IMR-90 (cell line): ENCODE measurements around the gene NAB1. TPM values are rescaled to one million over a fixed set of nuclear protein-coding genes. Genes with fewer than 3 reads are reported as not detected.

Experiments
- ATAC-seq: fragments of 200-7000 bp; cut with Tn5 transposase; 2 replicates; pipeline ENCODE4 v1.9.1; 2020; ENCODE audit warnings: low read depth, mild to moderate bottlenecking, moderate library complexity
- BruUV-seq: library from RNA; stranded (reverse); fragments of 400-500 nt; replicated peaks from 2 replicates; lab custom pipeline; 2021; lab: Mats Ljungman, UMichigan
- CTCF ChIA-PET: fragments of 300-600 bp; formaldehyde crosslinking; extraction: SDS; loops from one replicate; lab custom pipeline; 2021; ENCODE audit warnings: antibody characterized with exemption; lab: Yijun Ruan, JAX
- POLR2A ChIA-PET: fragments of 300-600 bp; sonication (Branson Sonifier 250); formaldehyde crosslinking; loops from one replicate; lab custom pipeline; 2022; ENCODE audit warnings: antibody characterized with exemption; ENCODE audit not compliant: unreplicated experiment; lab: Charles Lee
- DNase-seq: peaks from one replicate; pipeline ENCODE4 v3.0.0; 2013
- H2AFZ ChIP-seq: replicated peaks from 2 replicates; pipeline ENCODE3; 2013; ENCODE audit warnings: low read length, mild to moderate bottlenecking; ENCODE audit not compliant: poor library complexity
- H2AK5ac ChIP-seq: 2 replicates; pipeline ENCODE4 v1.6.1; 2013; ENCODE audit warnings: low read depth, low read length, inconsistent platforms
- H2AK9ac ChIP-seq: replicated peaks from 2 replicates; pipeline ENCODE3; 2013; ENCODE audit warnings: mild to moderate bottlenecking, low read depth, low read length, moderate library complexity; ENCODE audit not compliant: poor library complexity
- H2BK120ac ChIP-seq: 2 replicates; pipeline ENCODE4 v1.6.1; 2013; ENCODE audit warnings: low read depth, low read length, inconsistent platforms
- H2BK15ac ChIP-seq: 3 replicates; pipeline ENCODE4 v1.6.1; 2013; ENCODE audit warnings: low read depth, low read length, inconsistent platforms
- H2BK20ac ChIP-seq: 2 replicates; pipeline ENCODE4 v1.6.1; 2013; ENCODE audit warnings: low read depth, mild to moderate bottlenecking, inconsistent platforms, low read length, moderate library complexity
- H2BK5ac ChIP-seq: 2 replicates; pipeline ENCODE4 v1.6.1; 2013; ENCODE audit warnings: mild to moderate bottlenecking, low read depth, low read length, inconsistent platforms; ENCODE audit not compliant: poor library complexity, severe bottlenecking
- H3K14ac ChIP-seq: replicated peaks from 2 replicates; pipeline ENCODE4 v1.6.1; 2013; ENCODE audit warnings: low read depth, low read length, inconsistent platforms
- H3K18ac ChIP-seq: 2 replicates; pipeline ENCODE4 v1.6.1; 2013; ENCODE audit warnings: low read depth, low read length, control low read depth
- H3K23ac ChIP-seq: 2 replicates; pipeline ENCODE4 v1.6.1; 2013; ENCODE audit warnings: low read depth, low read length, inconsistent platforms
- H3K27ac ChIP-seq: 2 replicates; pipeline ENCODE4 v1.5.1; 2013; ENCODE audit warnings: mild to moderate bottlenecking, control low read depth, low read length; ENCODE audit not compliant: insufficient read depth
- H3K27me3 ChIP-seq: 2 replicates; pipeline ENCODE4 v1.6.1; 2013; ENCODE audit warnings: low read length; ENCODE audit not compliant: control insufficient read depth, insufficient read depth
- H3K36me3 ChIP-seq: 2 replicates; pipeline ENCODE4 v1.6.1; 2013; ENCODE audit warnings: low read length, mixed read lengths; ENCODE audit not compliant: control insufficient read depth, insufficient read depth
- H3K4ac ChIP-seq: 2 replicates; pipeline ENCODE4 v1.6.1; 2013; ENCODE audit warnings: low read depth, low read length, inconsistent platforms
- H3K4me1 ChIP-seq: 2 replicates; pipeline ENCODE4 v1.6.1; 2013; ENCODE audit warnings: low read length, mixed read lengths; ENCODE audit not compliant: control insufficient read depth, insufficient read depth
- H3K4me2 ChIP-seq: 2 replicates; pipeline ENCODE4 v1.6.1; 2013; ENCODE audit warnings: low read depth, mild to moderate bottlenecking, control low read depth, low read length, moderate library complexity
- H3K4me3 ChIP-seq: 2 replicates; pipeline ENCODE4 v1.5.1; 2013; ENCODE audit warnings: low read depth, mild to moderate bottlenecking, control low read depth, low read length, moderate library complexity; ENCODE audit not compliant: insufficient read depth
- H3K56ac ChIP-seq: 2 replicates; pipeline ENCODE4 v1.6.1; 2013; ENCODE audit warnings: low read length, inconsistent platforms; ENCODE audit not compliant: insufficient read depth; ENCODE audit errors: extremely low read depth
- H3K79me1 ChIP-seq, 2 experiments: 2 replicates each; pipeline ENCODE4 v1.6.1; 2013; ENCODE audit warnings: low read length in 2 of 2, inconsistent platforms in 1 of 2, low read depth in 1 of 2
- H3K9ac ChIP-seq: 2 replicates; pipeline ENCODE4 v1.6.1; 2013; ENCODE audit warnings: low read depth, low read length, control low read depth
- H3K9me1 ChIP-seq: 2 replicates; pipeline ENCODE4 v1.6.1; 2013; ENCODE audit warnings: low read length, inconsistent platforms; ENCODE audit not compliant: insufficient read depth
- H3K9me3 ChIP-seq: 2 replicates; pipeline ENCODE4 v1.6.1; 2013; ENCODE audit warnings: low read length; ENCODE audit not compliant: control insufficient read depth, insufficient read depth
- H4K20me1 ChIP-seq: 2 replicates; pipeline ENCODE4 v1.6.1; 2013; ENCODE audit warnings: low read length, inconsistent platforms; ENCODE audit not compliant: insufficient read depth
- H4K5ac ChIP-seq: 2 replicates; pipeline ENCODE4 v1.6.1; 2013; ENCODE audit warnings: mild to moderate bottlenecking, low read depth, low read length, control low read depth
- H4K8ac ChIP-seq, 2 experiments: 2 replicates each; pipeline ENCODE4 v1.6.1; 2013; ENCODE audit warnings: low read depth in 2 of 2, low read length in 2 of 2, control low read depth in 1 of 2, inconsistent platforms in 1 of 2
- H4K91ac ChIP-seq: 2 replicates; pipeline ENCODE4 v1.6.1; 2013; ENCODE audit warnings: low read depth, low read length, inconsistent platforms; ENCODE audit not compliant: insufficient read depth
- CEBPB ChIP-seq: IDR thresholded peaks from 2 replicates; pipeline ENCODE4 v1.6.1; 2012; ENCODE audit warnings: low read depth, low read length, improper control_type of control experiment
- CHD1 ChIP-seq: IDR thresholded peaks from 2 replicates; pipeline ENCODE4 v1.6.1; 2012; ENCODE audit warnings: low read depth, low read length, improper control_type of control experiment
- CTCF ChIP-seq: conservative IDR thresholded peaks from 2 replicates; pipeline ENCODE4 v1.5.1; 2012; ENCODE audit warnings: mild to moderate bottlenecking, low read depth, low read length, improper control_type of control experiment
- FOS ChIP-seq: fragments of 150-350 bp; IDR thresholded peaks from 2 replicates; pipeline ENCODE4 v1.6.1; 2016; ENCODE audit warnings: low read depth, low read length
- MAZ ChIP-seq: IDR thresholded peaks from 2 replicates; pipeline ENCODE4 v1.6.1; 2012; ENCODE audit warnings: low read depth, mild to moderate bottlenecking, low read length, improper control_type of control experiment, moderate library complexity, borderline replicate concordance
- RCOR1 ChIP-seq: IDR thresholded peaks from 2 replicates; pipeline ENCODE4 v1.6.1; 2012; ENCODE audit warnings: mild to moderate bottlenecking, low read length, improper control_type of control experiment; ENCODE audit not compliant: insufficient replicate concordance
- RFX5 ChIP-seq: IDR thresholded peaks from 2 replicates; pipeline ENCODE4 v1.8.0; 2012; ENCODE audit warnings: low read depth, mild to moderate bottlenecking, low read length, moderate library complexity
- SMC3 ChIP-seq: fragments of 150-350 bp; IDR thresholded peaks from 2 replicates; pipeline ENCODE4 v1.6.1; 2016; ENCODE audit warnings: low read depth, mild to moderate bottlenecking, antibody characterized with exemption, low read length, moderate library complexity
- USF2 ChIP-seq: fragments of 150-350 bp; IDR thresholded peaks from 2 replicates; pipeline ENCODE4 v1.6.1; 2017; ENCODE audit warnings: mild to moderate bottlenecking, antibody characterized with exemption, low read length, low read depth
- WGBS, 2 experiments: methylation state at CpG; one replicate each; pipeline versions ENCODE4 v1.1.5 to v1.1.7; 2013; ENCODE audit warnings: missing lambda C conversion rate in 2 of 2; ENCODE audit not compliant: insufficient read length in 1 of 2; ENCODE audit errors: extremely low coverage in 2 of 2; 5-methylcytosine and 5-hydroxymethylcytosine counted together
- dilution Hi-C: fragments of 300-500 bp; cut with HindIII; formaldehyde crosslinking; loops from one replicate; pipeline ENCODE4 v1.14.3; 2018; ENCODE audit warnings: low sequenced_read_pairs; ENCODE audit not compliant: unreplicated experiment
- in situ Hi-C: fragments of 300-500 bp; cut with MboI; formaldehyde crosslinking; loops from 3 replicates; pipeline ENCODE4 v1.14.3; 2019; ENCODE audit warnings: low sequenced_read_pairs, inconsistent platforms, mixed read lengths
- intact Hi-C: fragments of 100-400 bp; cut with micrococcal nuclease; formaldehyde crosslinking; loops from 2 replicates; pipeline ENCODE4 v1.10.0; 2022
- polyA plus RNA-seq, 3 experiments: library from polyadenylated mRNA; depleted of rRNA; stranded (reverse); fragments of >200 nt; gene quantifications; 2 replicates each; pipeline ENCODE4 v1.2.3, GENCODE V29; 2012; ENCODE audit warnings: low replicate concordance in 1 of 3
- total RNA-seq: library from RNA; depleted of rRNA; stranded (reverse); fragments of >200 nt; gene quantifications from 2 replicates; pipeline ENCODE4 v1.2.3, GENCODE V29; 2012

NAB1 gene
- total and polyA plus RNA-seq, 2 of the 4 experiments (the other 2 are of a cell fraction), result 11.9 to 31.2 TPM

DNA sequence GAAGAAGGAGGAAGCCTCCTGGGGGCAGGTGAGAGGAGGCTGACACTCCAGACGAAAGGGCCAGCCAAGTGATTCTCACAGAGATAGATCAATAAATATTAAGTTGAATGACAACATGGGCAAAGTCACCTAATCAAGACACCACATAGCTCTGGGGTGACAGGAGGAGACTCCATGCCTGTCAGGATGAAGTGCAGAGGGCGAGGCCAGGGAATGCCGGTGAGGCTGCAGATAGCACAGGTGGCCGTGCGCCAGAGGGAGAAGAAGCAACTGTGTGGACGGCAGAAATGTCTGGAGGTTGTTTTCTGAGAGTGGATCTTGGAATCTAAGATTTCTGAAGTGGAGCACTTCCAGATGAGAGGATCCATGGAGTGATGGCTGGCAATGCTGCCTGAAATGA is 71.4 kb downstream of the NAB1 start:
- no TSS peak for BruUV-seq

More for the DNA sequence above, 71.4 kb downstream of the NAB1 start:
- ChIA-PET POLR2A (no interaction called here), CTCF (no interaction called here)
- no peaks in the 10 kb centered on the region; the same call in 1 of the 2 replicates for H3K9me1 ChIP-seq
- peaks cover 3% of the 10 kb centered on the region; the same call in 1 of the 2 replicates for H3K27me3 ChIP-seq
- peaks cover 2% of the 10 kb centered on the region; the same call in 1 of the 2 replicates for H3K4me1 ChIP-seq
- H3K23ac ChIP-seq, result no peak overlapping the region
- intact Hi-C loops (no loop called here), dilution Hi-C loops (no loop called here), in situ Hi-C loops (no loop called here)
- no peak overlapping the region for H2AK9ac ChIP-seq
- no peak overlapping the region for H3K4ac ChIP-seq
- no peak overlapping the region for H4K5ac ChIP-seq
- H3K27ac ChIP-seq, result no peak overlapping the region
- H2AK5ac ChIP-seq, result no peak overlapping the region
- H2AFZ ChIP-seq, result no peak overlapping the region
- H3K36me3 ChIP-seq, result no peaks in the 10 kb centered on the region
- H2BK5ac ChIP-seq, result no peak overlapping the region
- no peak for ATAC-seq
- H3K14ac ChIP-seq, result no peak overlapping the region
- no peak overlapping the region for H3K56ac ChIP-seq
- no peak overlapping the region for H3K18ac ChIP-seq
- no peak overlapping the region for H3K4me3 ChIP-seq
- H4K20me1 ChIP-seq, result no peaks in the 10 kb centered on the region
- 61% methylated on average over 5 of the region's 6 CpGs; no CpG with 5 or more reads in 1 of the 2 experiments for WGBS, 2 experiments
- no peak overlapping the region for H4K8ac ChIP-seq
- no peaks in the 10 kb centered on the region; the same call in 1 of the 2 replicates for H3K9me3 ChIP-seq
- H3K4me2 ChIP-seq, result no peak overlapping the region
- no peak for DNase-seq
- H4K91ac ChIP-seq, result no peak overlapping the region
- no peak for TF ChIP-seq CEBPB
- no peak for TF ChIP-seq CTCF
- no peak for TF ChIP-seq CHD1
- no peak for TF ChIP-seq MAZ
- no peak for TF ChIP-seq RCOR1
- TF ChIP-seq SMC3, result no peak
- no peak for TF ChIP-seq FOS
- TF ChIP-seq USF2, result no peak
- TF ChIP-seq RFX5, result no peak
- H2BK120ac ChIP-seq, result no peak overlapping the region
- no peak overlapping the region for H2BK20ac ChIP-seq
- no peaks in the 10 kb centered on the region for H3K79me1 ChIP-seq
- H2BK15ac ChIP-seq, result no peak overlapping the region
- H3K9ac ChIP-seq, result no peak overlapping the region
